Measurements from ENCODE around the gene ADAMTS17.

Gene ADAMTS17

GRCh38 chr15:100186366-100186765, 155.4 kb downstream of the ADAMTS17 start:
- H3K4me3 ChIP-seq, result no peak overlapping the region
- DNase-seq (ENCODE audit: low spot score), result peak; percentile 33
- no peak for TF ChIP-seq CTCF (IDR thresholded peaks at IDR 0.05)
- H3K27ac ChIP-seq, result no peak overlapping the region

GRCh38 chr15:100183921-100184495, 157.8 kb downstream of the ADAMTS17 start:
- peak; percentile 29 for DNase-seq (ENCODE audit: low spot score)
- Histone ChIP-seq H3K27ac (no peak overlapping the region), H3K4me3 (no peak overlapping the region)
- TF ChIP-seq CTCF (IDR thresholded peaks at IDR 0.05), result no peak

- no peak for TF ChIP-seq CTCF (IDR thresholded peaks at IDR 0.05)
- Histone ChIP-seq H3K4me3 (no peak overlapping the region), H3K27ac (no peak overlapping the region)
- peak; percentile 35 for DNase-seq (ENCODE audit: low spot score)
Observed at GRCh38 chr15:100180921-100181320, 160.9 kb downstream of the ADAMTS17 start.

- H3K4me3 ChIP-seq, result no peak overlapping the region
- peak; percentile 45 for DNase-seq (ENCODE audit: low spot score)
- H3K27ac ChIP-seq, result peak overlapping the region in 1 of 2 donors; percentile 37
- no peak for TF ChIP-seq CTCF (IDR thresholded peaks at IDR 0.05)
Observed at GRCh38 chr15:100175406-100176114, 166.2 kb downstream of the ADAMTS17 start.

GRCh38 chr15:100174904-100175275, 166.9 kb downstream of the ADAMTS17 start:
- Histone ChIP-seq H3K27ac (peak overlapping the region; percentile 18 to 37), H3K4me3 (no peak overlapping the region)
- DNase-seq (ENCODE audit: low spot score), result peak; percentile 28
- no peak for TF ChIP-seq CTCF (IDR thresholded peaks at IDR 0.05)

- TF ChIP-seq CTCF (IDR thresholded peaks at IDR 0.05), result no peak
- no peak for DNase-seq (ENCODE audit: low spot score)
- no peak overlapping the region for H3K4me3 ChIP-seq
- H3K27ac ChIP-seq, result peak overlapping the region; percentile 18 to 37
Observed at GRCh38 chr15:100174159-100174903, 167.4 kb downstream of the ADAMTS17 start.
